Ascending aorta (tissue), 2 donors: ENCODE data around the gene MYRFL. TPM values are rescaled to one million over a fixed set of nuclear protein-coding genes. Genes with fewer than 3 reads are reported as not detected.

Experiments used
- DNase-seq, 2 donors: peaks; one replicate each; pipeline ENCODE4 v3.0.0-alpha.2; 2019; ENCODE audit warnings: low spot score in 2 of 2
- H3K27ac ChIP-seq, 2 donors: fragments of 200-600 bp; sonication (generic); one replicate each; pipeline ENCODE4 v1.5.1; 2016 to 2017; ENCODE audit warnings: mild to moderate bottlenecking in 1 of 2
- H3K27me3 ChIP-seq: fragments of 200-600 bp; sonication (generic); one replicate; pipeline ENCODE4 v1.5.1; 2017
- H3K36me3 ChIP-seq, 2 donors: fragments of 200-600 bp; sonication (generic); one replicate each; pipeline ENCODE4 v1.5.1; 2016
- H3K4me1 ChIP-seq, 2 donors: fragments of 200-600 bp; sonication (generic); one replicate each; pipeline ENCODE4 v1.5.1; 2016 to 2017; ENCODE audit warnings: mild to moderate bottlenecking in 1 of 2
- H3K4me3 ChIP-seq, 2 donors: fragments of 200-600 bp; sonication (generic); one replicate each; pipeline ENCODE4 v1.5.1; 2016 to 2017; ENCODE audit warnings: mild to moderate bottlenecking in 1 of 2
- H3K9me3 ChIP-seq, 2 donors: fragments of 200-600 bp; sonication (generic); one replicate each; pipeline ENCODE4 v1.5.1; 2016
- CTCF ChIP-seq, 3 experiments: fragments of 200-600 bp in 2 of 3; fragments of 450-650 bp in 1 of 3; sonication (generic) in 2 of 3; IDR thresholded peaks; one replicate each; pipeline ENCODE4 v1.5.1; 2016 to 2019; ENCODE audit warnings: antibody characterized with exemption in 3 of 3, mild to moderate bottlenecking in 1 of 3, moderate library complexity in 1 of 3
- intact Hi-C: fragments of 100-400 bp; cut with DNase I; formaldehyde crosslinking; loops from one replicate; pipeline ENCODE4 v1.15.1; 2023
- total RNA-seq: library from RNA; depleted of rRNA; stranded (reverse); fragments of >200 nt; gene quantifications from one replicate; pipeline ENCODE4 v1.1.0, GENCODE V29; 2016

MYRFL gene
- total RNA-seq, 1 donor from 2014 or later = not detected

- Histone ChIP-seq H3K4me3 (no peak overlapping the region), H3K27me3 (no peaks in the 10 kb centered on the region), H3K36me3 (no peaks in the 10 kb centered on the region), H3K4me1 (no peaks in the 10 kb centered on the region), H3K27ac (no peak overlapping the region), H3K9me3 (peaks cover 7 to 33% of the 10 kb centered on the region in 2 donors)
- no peak for TF ChIP-seq CTCF (IDR thresholded peaks at IDR 0.05)
- intact Hi-C loops = no loop called here
- DNase-seq = no peak
These were observed 182.7 kb downstream of the MYRFL start for GRCh38 chr12:70007687-70008086.

Other genes starting within 250 kb of the MYRFL start
- gene CCT2, start 239.8 kb upstream of the MYRFL start, total RNA-seq = 65.0 TPM
- not detected for gene LRRC10, start 214.3 kb upstream of the MYRFL start, total RNA-seq
- gene BEST3, start 125.9 kb upstream of the MYRFL start, total RNA-seq = not detected
- gene RAB3IP, start 86.4 kb upstream of the MYRFL start, total RNA-seq = 17.2 TPM